HG02885 (cell line): ENCODE results near the gene RFK.
A peak's percentile ranks its signal among the peaks of the same experiment; 100 is the strongest.
"Not testable (repeated sequence)": the region's sequence is repeated elsewhere in the genome, so short reads cannot be mapped to it uniquely, and the experiment has no call there.

Source experiments
- ATAC-seq: cut with Tn5 transposase; IDR thresholded peaks from one replicate; pipeline ENCODE4 v1.9.1; 2021; ENCODE audit warnings: mild to moderate bottlenecking; ENCODE audit not compliant: unreplicated experiment, poor library complexity

Gene RFK

DNA sequence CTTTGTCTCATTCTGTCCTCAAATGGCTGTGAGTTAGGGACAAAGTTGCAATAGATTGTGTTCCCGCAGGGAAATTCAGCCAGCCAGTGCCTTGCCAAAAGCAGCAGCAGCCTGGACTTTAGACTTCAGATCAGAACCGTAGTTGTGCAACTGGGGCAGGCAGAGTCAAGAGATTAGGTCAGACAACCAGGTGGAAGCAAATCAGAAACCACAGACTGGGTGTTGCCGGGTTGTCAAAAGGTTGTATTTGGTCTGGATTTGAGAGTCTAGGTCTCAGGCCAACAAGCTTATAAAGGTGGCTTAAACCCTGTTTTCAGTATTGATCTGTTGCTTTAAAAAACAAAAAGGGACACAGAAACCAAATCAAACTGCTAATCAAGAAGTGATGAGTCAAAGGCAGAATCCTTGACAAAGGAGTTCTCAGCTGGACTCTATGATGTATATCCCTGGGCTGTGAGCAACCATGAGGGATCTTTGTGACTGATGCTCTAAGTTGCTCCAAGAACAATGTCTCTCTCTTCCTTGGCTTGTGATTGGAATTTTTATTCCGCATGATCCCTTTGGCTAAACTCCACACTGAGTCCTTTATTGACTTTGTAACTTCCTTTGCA is 20.9 kb downstream of the RFK start:
- ATAC-seq, result peak; percentile 65

DNA sequence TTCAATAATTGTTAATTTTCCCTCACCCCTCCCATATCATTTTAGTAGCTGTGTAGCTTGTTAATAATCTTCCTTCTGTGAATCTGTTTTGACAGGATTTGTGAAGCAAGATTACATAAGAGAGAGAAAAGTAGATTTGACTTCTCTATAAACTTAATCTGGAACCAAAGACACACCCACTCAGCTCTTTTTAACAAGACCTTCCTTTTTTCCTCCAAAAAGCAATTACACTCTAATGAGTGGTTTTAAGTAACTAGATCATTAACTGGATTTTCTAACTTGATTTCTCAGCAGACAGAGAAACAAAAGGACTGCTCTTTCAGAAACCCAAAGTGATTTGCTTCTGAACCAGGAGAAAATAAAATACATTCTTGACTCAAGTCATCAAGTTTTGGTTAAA is 21.9 kb downstream of the RFK start:
- ATAC-seq, result no peak

DNA sequence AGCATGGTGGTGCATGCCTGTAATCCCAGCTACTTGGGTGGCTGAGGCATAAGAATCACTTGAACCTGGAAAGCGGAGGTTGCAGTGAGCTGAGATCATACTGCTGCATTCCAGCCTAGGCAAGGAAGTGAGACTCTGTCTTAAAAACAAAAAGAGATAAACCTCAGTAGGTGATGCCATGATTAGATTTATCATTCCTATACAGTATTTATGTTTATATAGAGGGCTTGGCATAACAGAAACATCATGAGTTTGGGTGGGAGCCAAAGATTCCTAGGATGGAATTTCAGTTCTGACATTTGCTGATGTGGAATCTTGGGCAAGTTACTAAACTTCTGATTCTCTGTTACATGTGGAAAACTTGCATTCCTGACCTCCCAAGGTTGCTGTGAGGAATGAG is 22.3 kb downstream of the RFK start:
- no peak for ATAC-seq

DNA sequence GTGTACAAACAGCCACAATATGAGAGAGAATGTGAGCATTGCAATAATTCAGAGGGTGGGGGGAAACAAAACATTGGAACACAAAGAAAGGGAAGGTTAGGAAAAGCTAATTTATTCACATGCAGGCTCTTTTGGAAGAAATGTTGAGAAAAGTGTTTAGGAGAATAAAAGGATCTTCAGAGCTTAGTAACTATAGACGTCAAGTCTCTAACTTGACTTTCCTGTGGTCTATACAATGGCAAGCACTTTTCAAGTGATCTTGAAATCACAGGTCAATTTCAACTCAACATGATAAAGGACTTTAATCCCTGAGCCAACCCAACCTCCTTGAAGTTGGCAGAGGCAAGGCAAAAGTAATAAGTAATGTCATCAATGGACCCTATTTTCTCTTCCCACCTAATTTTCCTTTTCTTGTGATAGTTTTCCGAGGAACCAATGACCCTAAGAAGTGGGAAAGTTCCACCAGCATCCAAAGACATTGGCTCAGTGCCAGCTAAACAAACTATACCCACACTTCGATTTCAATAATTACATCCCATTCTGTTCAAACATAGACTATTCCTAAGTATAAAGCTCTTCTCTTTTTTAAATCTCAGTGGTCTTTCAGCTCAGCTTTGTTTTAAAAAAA is 23.7 kb downstream of the RFK start:
- no peak for ATAC-seq

DNA sequence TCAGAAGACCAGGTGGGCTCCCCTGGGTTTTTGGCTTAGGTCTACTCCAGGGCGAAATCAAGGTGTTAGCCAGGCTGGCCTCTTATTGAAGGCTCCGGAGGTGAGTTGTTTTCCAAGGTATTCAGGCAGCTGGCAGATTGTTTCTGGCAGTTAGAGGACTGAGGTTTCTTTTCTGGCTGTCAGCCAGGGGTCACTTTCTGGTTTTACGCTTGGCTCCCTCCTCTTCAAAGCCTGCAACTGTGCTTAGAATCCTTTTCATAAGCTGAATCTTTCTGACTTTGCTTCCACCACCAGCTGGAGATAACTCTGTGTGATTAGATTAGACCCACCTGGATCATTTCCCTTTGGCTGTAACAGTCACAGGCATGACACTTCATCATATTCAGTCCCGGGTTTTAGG is 24.6 kb downstream of the RFK start:
- no peak for ATAC-seq

DNA sequence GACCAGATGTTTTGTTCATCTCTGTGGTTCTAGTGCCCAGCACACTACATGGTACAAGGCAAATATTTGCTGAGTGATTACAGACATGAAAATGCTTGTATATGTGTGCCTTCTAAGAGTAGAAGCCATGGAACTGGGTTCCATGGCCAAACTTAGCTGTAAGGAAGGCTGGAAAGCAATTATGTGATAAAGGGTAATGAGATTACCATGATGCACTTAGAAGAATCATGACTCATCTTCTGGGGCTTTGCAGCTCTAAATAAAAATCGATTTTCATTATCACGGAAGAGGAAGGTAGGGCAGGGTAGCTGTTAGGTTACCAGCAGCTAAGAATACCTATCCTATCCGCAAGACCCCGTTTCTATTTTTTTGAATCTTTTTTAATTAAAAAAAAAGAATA is 28.0 kb downstream of the RFK start:
- ATAC-seq, result no peak

DNA sequence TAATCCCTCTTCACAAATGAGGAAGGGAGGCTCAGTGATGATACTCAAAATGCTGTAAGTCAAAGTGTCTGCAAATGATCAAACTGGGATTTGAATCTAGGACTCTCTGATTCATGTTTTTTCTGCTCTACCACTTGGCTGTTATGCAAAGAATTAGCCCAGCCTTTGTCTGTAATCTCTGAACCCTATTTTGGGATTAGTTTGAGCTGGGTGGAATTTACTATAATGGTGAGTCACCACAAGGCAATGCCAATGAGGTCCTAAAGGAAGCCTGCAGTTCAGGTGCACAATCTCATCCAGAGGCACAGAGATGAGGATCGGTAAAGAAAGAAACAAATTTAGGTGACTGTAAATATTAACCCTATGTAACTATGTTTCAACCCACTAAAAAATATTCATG is 29.2 kb downstream of the RFK start:
- no peak for ATAC-seq

DNA sequence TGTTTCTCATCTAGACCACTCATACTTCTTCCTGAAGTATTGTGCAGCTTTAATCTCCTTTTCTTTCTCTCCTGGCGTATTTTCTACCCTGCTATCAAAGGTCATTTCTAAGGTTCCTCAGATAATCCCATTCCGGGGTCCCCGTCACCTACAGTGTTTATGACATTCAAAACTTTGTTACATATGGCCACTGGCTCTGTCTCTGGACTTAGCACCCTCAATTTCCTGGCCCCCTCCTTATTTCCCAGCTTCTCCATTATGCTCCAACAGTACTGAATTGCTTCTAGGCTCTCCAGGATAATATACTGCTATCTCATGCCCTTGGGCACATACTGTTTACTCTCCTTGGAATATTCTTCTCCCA is 31.2 kb downstream of the RFK start:
- no peak for ATAC-seq

DNA sequence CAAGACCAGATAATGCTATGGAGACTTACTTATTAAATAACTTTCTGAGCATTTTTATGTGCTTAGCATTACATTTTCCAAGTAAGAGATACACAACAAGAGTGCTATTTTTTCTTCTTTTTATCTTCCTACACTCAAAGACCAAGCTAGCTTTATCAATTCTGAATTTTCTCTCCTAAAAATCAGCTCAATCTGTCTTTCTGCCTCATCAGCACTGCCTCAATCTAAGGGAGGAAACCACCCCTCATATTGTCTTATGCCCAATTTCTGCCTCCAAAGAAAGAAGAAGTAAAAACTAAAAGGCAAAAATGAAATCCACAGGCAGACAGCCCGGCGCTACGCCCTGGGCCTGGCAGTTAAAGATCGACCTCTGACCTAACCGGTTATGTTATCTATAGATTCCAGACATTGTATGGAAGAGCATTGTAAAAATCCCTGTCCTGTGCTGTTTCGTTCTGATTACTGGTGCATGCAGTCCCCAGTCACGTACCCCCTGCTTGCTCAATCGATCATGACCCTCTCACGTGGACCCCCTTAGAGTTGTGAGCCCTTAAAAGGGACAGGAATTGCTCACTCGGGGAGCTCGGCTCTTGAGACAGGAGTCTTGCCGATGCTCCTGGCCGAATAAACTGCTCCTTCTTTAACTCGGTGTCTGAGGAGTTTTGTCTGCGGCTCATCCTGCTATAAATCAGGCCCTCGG is 31.7 kb downstream of the RFK start:
- not testable (repeated sequence) for ATAC-seq

DNA sequence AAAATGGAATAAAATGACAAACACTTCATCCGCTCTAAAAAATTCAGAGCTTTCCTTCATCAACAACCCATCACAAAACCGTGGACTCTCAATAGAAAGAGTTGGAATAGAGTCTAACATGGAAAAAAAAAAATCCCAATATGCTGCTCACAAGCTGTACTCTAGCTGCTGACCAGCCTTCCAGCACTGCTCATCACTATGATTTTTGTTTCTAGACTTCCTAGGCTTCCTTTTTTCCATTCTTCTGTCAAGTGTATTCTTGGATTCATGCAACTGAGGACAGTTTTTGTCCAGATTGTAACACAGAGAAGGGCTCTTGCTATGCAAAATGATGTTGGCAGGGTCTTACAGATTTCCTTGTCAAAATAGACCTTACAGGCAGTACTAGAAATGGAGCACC is 34.5 kb downstream of the RFK start:
- ATAC-seq, result no peak

DNA sequence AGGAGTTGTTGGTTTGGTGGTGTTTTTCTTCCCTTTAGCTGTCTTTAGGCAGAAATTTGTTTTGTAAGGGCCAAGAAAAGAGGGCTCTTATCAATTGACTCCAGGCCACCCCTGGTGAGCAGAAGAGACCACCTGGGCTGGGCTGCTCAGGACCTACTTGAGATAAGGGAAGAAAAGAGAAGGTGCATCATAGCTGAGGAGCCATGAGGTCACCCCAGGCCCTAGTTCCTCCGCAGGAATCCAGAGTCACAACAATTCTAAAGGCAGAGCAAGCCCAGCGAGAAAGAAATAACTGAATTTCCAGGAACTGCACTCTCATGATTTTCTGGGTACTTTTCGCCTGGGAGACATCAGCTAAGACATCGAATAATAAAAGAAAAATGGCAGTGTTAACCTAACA is 34.9 kb downstream of the RFK start:
- ATAC-seq, result no peak

DNA sequence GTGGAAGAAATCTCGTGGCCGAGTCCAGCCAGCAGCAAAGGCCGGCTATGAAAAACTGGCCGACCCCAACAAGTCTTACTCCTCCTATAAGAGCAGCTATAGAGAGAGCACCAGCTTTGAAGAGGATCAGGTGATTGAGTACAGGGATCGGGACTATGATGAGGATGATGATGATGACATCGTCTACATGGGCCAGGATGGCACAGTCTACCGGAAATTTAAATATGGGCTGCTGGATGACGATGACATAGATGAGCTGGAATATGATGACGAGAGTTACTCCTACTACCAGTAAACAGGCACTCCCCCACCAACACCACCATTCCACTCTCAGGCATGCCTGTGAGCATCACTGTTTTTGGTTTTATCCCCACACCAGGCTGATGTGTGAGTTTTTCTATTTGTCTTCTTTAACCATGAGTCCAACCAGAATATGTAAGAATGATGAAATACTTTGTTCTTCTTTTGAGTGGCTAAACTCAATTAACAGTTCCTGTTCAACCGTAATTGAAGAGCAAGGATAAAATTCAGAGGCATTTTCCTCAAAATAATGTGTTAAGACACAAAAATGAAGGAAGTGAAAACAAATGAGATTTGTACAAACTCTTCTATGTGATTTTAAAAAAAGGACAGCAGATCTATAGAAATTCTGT is 35.5 kb downstream of the RFK start:
- ATAC-seq, result no peak

DNA sequence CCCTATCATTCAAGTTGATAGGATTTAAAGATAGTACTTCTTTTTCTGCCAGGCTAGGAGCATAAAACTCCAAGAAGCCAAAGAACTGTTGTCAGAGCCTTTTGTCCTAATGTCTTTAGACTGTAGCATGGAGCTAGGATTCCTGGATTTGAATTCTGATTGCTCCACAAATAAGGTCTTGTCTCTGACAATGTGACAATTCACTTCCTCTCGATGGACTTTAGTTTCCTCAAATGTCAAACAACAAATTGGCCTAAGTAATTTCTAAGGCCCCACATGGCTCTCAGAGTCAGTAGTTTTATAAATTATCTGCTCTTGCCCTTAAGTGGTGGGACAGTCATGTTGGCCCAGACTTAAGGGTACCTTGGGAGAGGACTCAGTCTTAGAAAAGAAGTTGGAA is 36.7 kb downstream of the RFK start:
- no peak for ATAC-seq

DNA sequence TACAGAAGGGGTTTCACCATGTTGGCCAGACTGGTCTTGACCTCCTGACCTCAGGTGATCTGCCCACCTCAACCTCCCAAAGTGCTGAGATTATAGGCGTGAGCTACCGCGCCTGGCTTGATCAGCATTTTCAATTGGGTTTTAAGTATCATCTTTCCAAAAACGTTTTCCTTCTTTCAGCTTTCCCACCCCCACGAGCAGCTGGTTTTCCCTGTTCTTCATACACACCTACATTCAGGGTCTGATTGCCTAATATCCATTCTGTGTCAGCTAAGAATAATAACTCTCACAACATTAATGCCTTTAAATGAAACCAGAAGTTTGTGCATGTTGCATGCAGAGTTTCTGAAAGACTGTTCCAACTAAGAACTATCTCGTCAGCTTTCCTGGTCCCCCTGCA is 38.3 kb downstream of the RFK start:
- no peak for ATAC-seq

DNA sequence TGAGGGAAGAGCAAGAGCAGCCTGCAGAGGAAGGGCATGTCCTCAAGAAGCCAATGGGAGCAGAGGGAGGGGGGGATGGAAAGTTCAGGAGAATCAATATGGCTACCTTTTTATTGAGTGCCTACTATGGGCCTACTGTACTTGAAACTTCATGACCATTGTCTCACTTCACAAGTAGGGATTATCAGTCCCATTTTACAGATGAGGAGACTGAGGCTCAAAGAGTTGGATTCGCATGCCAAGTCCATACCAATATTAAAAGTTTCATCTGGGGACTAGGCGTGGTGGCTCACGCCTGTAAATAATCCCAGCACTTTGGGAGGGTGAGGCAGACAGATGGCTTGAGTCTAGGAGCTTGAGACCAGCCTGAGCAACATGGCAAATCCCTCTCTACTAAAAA is 40.0 kb downstream of the RFK start:
- no peak for ATAC-seq

DNA sequence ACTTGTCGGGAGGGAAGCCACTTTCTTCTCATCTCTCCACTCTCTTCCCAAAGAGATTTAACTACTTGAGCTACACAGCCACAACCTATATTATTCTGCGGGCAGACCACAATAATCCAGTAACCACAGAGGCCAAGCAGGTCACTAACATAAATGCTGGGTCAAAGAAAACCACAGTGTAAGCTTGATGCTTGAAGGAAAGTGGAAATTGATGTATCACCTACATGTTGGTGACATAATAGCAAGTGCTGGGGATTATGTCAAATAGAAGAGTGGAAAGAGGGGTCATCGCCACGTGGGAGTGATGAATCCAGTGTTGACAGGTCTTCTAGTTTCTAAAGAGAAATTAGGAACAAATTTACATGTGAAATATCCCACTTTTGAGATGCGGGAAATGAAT is 40.9 kb downstream of the RFK start:
- no peak for ATAC-seq

DNA sequence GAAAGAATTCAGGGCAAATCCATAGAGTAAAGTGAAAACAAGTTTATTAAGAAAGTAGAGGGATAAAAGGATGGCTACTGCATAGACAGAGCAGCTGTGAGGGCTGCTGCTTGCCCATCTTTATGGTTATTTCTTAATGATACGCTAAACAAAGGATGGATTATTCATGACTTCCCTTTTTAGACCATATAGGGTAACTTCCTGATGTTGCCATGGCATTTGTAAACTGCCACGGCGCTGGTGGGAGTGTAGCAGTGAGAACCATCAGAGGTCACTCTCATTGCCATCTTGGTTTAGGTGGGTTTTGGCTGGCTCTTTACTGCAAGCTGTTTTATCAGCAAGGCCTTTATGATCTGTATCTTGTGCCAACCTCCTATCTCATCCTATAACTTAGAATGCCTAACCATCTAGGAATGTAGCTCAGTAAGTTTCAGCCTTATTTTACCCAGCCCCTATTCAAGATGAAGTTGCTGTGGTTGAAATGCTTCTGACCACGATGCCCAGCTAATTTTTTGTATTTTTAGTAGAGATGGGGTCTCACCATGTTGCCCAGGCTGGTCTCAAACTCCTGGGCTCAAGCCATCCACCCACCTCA is 42.1 kb downstream of the RFK start:
- ATAC-seq, result no peak

DNA sequence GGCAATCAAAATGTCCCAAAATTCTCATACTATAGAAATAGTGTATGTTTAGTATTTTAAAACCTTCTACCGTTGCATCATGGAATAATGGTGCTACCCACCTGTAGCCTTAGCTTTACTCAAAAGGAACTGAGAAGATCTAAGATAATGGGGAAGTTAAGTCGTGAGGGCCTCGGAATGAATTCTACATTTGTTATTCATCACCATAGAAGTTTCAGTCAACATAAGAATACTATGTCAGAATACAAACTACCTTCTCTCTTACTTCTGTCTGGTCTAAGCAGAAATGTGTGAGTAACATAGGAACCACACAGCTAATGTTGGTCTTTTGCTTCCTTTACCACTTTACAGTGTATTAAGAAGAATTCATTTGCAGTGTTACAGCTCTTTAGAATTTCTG is 43.2 kb downstream of the RFK start:
- no peak for ATAC-seq

DNA sequence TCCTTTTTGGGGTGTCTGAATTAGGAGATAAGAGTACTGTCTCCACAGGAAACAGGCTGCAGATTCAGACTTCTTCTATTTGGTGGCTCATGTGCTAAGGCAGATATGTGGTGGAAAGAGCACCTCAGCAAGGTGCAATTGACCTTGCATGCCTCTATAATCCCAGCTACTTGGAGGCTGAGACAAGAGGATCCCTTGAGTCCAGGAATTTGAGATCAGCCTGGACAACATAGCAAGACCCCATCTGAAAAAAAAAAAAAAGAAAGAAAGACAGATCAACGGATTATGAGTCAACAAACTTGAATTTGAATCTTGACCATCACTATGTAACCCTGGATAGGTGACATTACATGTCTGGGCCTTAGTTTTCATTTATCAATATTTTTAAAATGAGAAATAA is 44.4 kb downstream of the RFK start:
- ATAC-seq, result no peak

DNA sequence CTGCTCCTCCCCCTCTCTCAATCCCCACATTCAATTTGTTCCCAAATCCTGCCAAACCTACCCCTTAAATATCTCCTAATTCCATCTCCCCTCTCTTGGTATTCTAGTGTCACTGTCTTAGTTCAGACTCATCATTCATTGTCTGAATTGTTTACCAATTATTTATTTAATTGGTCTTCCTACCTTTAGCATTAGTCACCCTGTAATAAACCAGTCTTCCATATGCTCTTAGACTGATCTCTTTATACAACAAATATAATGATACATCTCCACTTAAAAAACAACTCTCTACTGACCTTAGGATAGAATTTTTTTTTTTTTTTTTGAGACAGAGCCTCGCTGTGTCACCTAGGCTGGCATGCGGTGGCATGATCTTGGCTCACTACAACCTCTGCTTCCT is 51.4 kb downstream of the RFK start:
- ATAC-seq, result no peak

DNA sequence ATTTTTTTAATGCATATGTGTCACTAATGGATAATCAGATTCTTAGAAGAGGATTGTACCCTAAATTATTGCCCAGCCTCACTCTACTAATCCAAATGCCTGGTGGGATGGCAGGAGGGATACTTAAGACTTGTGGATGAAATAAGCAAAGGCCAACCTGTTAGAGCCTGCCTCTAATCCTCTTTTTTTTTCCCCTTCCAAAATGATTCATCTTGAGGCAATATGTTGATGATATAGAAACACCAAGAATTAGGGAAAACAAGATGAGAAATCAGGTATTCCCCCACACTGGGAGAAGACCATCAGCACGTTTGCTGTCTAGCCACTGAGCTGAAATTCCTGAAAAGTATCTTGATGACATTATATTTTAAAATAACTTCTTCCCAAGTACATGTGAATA is 52.0 kb downstream of the RFK start:
- no peak for ATAC-seq
